HG03025 (cell line): ENCODE results near the gene RITA1.
"Not testable (repeated sequence)": the region's sequence is repeated elsewhere in the genome, so short reads cannot be mapped to it uniquely, and the experiment has no call there.

ENCODE experiments used
- ATAC-seq: cut with Tn5 transposase; IDR thresholded peaks from one replicate; pipeline ENCODE4 v1.9.1; 2021; ENCODE audit warnings: mild to moderate bottlenecking, moderate library complexity; ENCODE audit not compliant: unreplicated experiment, low FRiP score

Gene RITA1

GRCh38 chr12:113185180-113186032, at the start of gene RITA1, which contains the start of gene DDX54:
RITA1 (plus strand) TSS chr12:113185721; CDS start chr12:113186747, 1,026 bp downstream.
DDX54 (minus strand) TSS chr12:113185478; CDS start chr12:113185451, 27 bp downstream.
- ATAC-seq: peak; percentile 51

- no peak for ATAC-seq
Observed at GRCh38 chr12:113136128-113136989, 49.2 kb upstream of the RITA1 start.

GRCh38 chr12:113136990-113137511, 48.5 kb upstream of the RITA1 start:
- ATAC-seq: no peak

GRCh38 chr12:113137861-113138783, 47.4 kb upstream of the RITA1 start:
- ATAC-seq: no peak

- no peak for ATAC-seq
Observed at GRCh38 chr12:113138826-113139225, 46.7 kb upstream of the RITA1 start.

GRCh38 chr12:113140706-113141105, 44.8 kb upstream of the RITA1 start:
- ATAC-seq: no peak

- not testable (repeated sequence) for ATAC-seq
Observed at GRCh38 chr12:113141716-113142115, 43.8 kb upstream of the RITA1 start.

- no peak for ATAC-seq
Observed at GRCh38 chr12:113142173-113142885, 43.2 kb upstream of the RITA1 start.

GRCh38 chr12:113142886-113143332, 42.6 kb upstream of the RITA1 start:
- no peak for ATAC-seq

GRCh38 chr12:113143959-113144358, 41.6 kb upstream of the RITA1 start:
- ATAC-seq: no peak

GRCh38 chr12:113144806-113145205, 40.7 kb upstream of the RITA1 start:
- ATAC-seq: no peak

GRCh38 chr12:113145720-113146551, 39.6 kb upstream of the RITA1 start:
- ATAC-seq: no peak

GRCh38 chr12:113146999-113147398, 38.5 kb upstream of the RITA1 start:
- ATAC-seq: no peak

GRCh38 chr12:113149361-113150150, 36.0 kb upstream of the RITA1 start, which contains the start of gene CFAP73:
CFAP73 (plus strand) TSS chr12:113149724; CDS start chr12:113149858, 134 bp downstream.
- ATAC-seq: no peak

- ATAC-seq: no peak
Observed at GRCh38 chr12:113151655-113152054, 33.9 kb upstream of the RITA1 start.

GRCh38 chr12:113152196-113152834, 33.2 kb upstream of the RITA1 start:
- no peak for ATAC-seq
